Stimulated activated CD8-positive, alpha-beta memory T cell treated with anti-CD3 and anti-CD28 coated beads, Interleukin-15, amount 100 ng/mL, for 48 hours (primary cell): ENCODE measurements around the gene FRMD4A.

Experiments
- DNase-seq, 2 donors: peaks; one replicate each; pipeline ENCODE4 v3.0.0-alpha.2; 2020; ENCODE audit warnings: low read depth in 2 of 2

Gene FRMD4A

GRCh38 chr10:13651969-13652720 lies 678.6 kb downstream of the FRMD4A start:
- DNase-seq = peak in 1 of 2 donors; percentile 27

- DNase-seq = no peak
These were observed 679.8 kb downstream of the FRMD4A start for GRCh38 chr10:13650961-13651360.

- DNase-seq = no peak
These were observed 680.7 kb downstream of the FRMD4A start for GRCh38 chr10:13649844-13650520.

GRCh38 chr10:13648425-13648824 lies 682.3 kb downstream of the FRMD4A start:
- no peak for DNase-seq

GRCh38 chr10:13644866-13645265 lies 685.9 kb downstream of the FRMD4A start:
- no peak for DNase-seq

- no peak for DNase-seq
These were observed 687.7 kb downstream of the FRMD4A start for GRCh38 chr10:13643016-13643415.

GRCh38 chr10:13642293-13642692 lies 688.4 kb downstream of the FRMD4A start:
- DNase-seq = no peak

GRCh38 chr10:13637894-13638293 lies 692.8 kb downstream of the FRMD4A start:
- no peak for DNase-seq

- DNase-seq = no peak
These were observed 693.3 kb downstream of the FRMD4A start for GRCh38 chr10:13637303-13637856.

- DNase-seq = no peak
These were observed 693.9 kb downstream of the FRMD4A start for GRCh38 chr10:13636776-13637175.

- DNase-seq = no peak
These were observed 696.5 kb downstream of the FRMD4A start for GRCh38 chr10:13634207-13634606.

- no peak for DNase-seq
These were observed 697.0 kb downstream of the FRMD4A start for GRCh38 chr10:13633689-13634088.

GRCh38 chr10:13632884-13633440 lies 697.8 kb downstream of the FRMD4A start:
- no peak for DNase-seq

GRCh38 chr10:13632440-13632839 lies 698.3 kb downstream of the FRMD4A start:
- DNase-seq = no peak

GRCh38 chr10:13631594-13631993 lies 699.1 kb downstream of the FRMD4A start:
- no peak for DNase-seq

- no peak for DNase-seq
These were observed 700.5 kb downstream of the FRMD4A start for GRCh38 chr10:13630231-13630630.

GRCh38 chr10:13629116-13629515 lies 701.6 kb downstream of the FRMD4A start:
- no peak for DNase-seq

- no peak for DNase-seq
These were observed 702.1 kb downstream of the FRMD4A start for GRCh38 chr10:13628661-13629060.

- no peak for DNase-seq
These were observed 703.0 kb downstream of the FRMD4A start for GRCh38 chr10:13627459-13628310.

GRCh38 chr10:13624630-13625029 lies 706.1 kb downstream of the FRMD4A start:
- no peak for DNase-seq

- no peak for DNase-seq
These were observed 708.8 kb downstream of the FRMD4A start for GRCh38 chr10:13621931-13622330.

GRCh38 chr10:13617116-13617515 lies 713.6 kb downstream of the FRMD4A start:
- DNase-seq = no peak
